ENCODE measurements around the gene PARD3. TPM values are rescaled to one million over a fixed set of nuclear protein-coding genes. Genes with fewer than 3 reads are reported as not detected.

Gene PARD3
- total RNA-seq, 1 donor from 2014 or later = 22.9 TPM

- DNase-seq = no peak
- no peak overlapping the region for H3K4me3 Mint-ChIP-seq (ENCODE audit: unreplicated experiment)
- no peak for TF ChIP-seq CTCF (IDR thresholded peaks at IDR 0.05; ENCODE audit: partially characterized antibody, unreplicated experiment)
- H3K36me3 Mint-ChIP-seq (ENCODE audit: unreplicated experiment) = peaks cover 9% of the 10 kb centered on the region
- H3K9me3 Mint-ChIP-seq (ENCODE audit: unreplicated experiment) = peaks cover 9% of the 10 kb centered on the region
- peak overlapping the region; percentile 94 for H3K27ac Mint-ChIP-seq (ENCODE audit: unreplicated experiment)
- no peaks in the 10 kb centered on the region for H3K27me3 Mint-ChIP-seq (ENCODE audit: unreplicated experiment)
- H3K4me1 Mint-ChIP-seq (ENCODE audit: low read depth, unreplicated experiment) = peaks cover 58% of the 10 kb centered on the region
Measured at GRCh38 chr10:34237898-34238455, 577.1 kb downstream of the PARD3 start.

DNA sequence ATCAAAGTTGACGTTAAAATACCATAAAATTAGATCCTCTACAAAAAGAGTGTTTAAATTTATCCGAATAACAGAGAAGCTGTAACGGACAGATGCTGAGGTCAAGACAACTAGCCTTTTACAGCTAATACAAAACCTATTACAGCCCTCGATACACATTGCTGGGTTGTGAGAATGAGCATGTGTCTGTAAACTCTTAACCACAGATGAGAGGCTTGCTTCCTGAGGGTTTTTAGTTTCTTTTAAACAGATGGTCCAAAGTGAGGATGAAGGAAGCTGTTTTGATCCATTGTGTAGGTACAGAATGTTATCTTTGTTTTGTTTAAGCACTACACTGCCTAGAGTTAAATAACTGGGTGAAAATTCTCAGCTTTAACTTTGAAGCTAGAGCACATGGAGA is 578.2 kb downstream of the PARD3 start:
- Mint-ChIP-seq H3K27ac (ENCODE audit: unreplicated experiment) (peak overlapping the region; percentile 94), H3K4me1 (ENCODE audit: low read depth, unreplicated experiment) (peaks cover 65% of the 10 kb centered on the region), H3K4me3 (ENCODE audit: unreplicated experiment) (peak overlapping the region; percentile 43), H3K27me3 (ENCODE audit: unreplicated experiment) (no peaks in the 10 kb centered on the region), H3K9me3 (ENCODE audit: unreplicated experiment) (peaks cover 10% of the 10 kb centered on the region), H3K36me3 (ENCODE audit: unreplicated experiment) (peaks cover 9% of the 10 kb centered on the region)
- TF ChIP-seq CTCF (IDR thresholded peaks at IDR 0.05; ENCODE audit: partially characterized antibody, unreplicated experiment) = no peak
- no peak for DNase-seq

- H3K4me1 Mint-ChIP-seq (ENCODE audit: low read depth, unreplicated experiment) = peaks cover 71% of the 10 kb centered on the region
- DNase-seq = no peak
- H3K9me3 Mint-ChIP-seq (ENCODE audit: unreplicated experiment) = peaks cover 17% of the 10 kb centered on the region
- H3K27me3 Mint-ChIP-seq (ENCODE audit: unreplicated experiment) = peaks cover 5% of the 10 kb centered on the region
- H3K4me3 Mint-ChIP-seq (ENCODE audit: unreplicated experiment) = no peak overlapping the region
- no peaks in the 10 kb centered on the region for H3K36me3 Mint-ChIP-seq (ENCODE audit: unreplicated experiment)
- H3K27ac Mint-ChIP-seq (ENCODE audit: unreplicated experiment) = peak overlapping the region; percentile 70
- no peak for TF ChIP-seq CTCF (IDR thresholded peaks at IDR 0.05; ENCODE audit: partially characterized antibody, unreplicated experiment)
Measured at GRCh38 chr10:34235164-34235832, 579.8 kb downstream of the PARD3 start.

DNA sequence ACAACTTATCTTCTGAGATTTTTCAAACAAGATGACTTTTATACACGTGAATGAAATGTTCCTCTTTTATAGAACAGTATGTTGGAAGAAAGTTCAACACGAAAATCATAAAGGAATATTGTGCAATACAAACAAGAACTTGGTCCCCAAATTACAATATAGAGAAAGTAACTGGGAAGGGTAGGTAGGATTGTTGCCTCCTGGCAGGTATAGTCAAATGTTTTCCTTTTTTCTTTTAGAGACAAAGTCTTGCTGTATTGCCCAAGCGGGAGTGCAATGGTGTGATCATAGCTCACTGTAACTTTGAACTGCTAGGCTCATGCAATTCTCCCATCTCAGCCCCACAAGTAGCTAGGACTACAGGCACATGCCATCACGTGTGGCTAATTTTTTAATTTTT is 582.6 kb downstream of the PARD3 start:
- Mint-ChIP-seq H3K4me3 (ENCODE audit: unreplicated experiment) (no peak overlapping the region), H3K9me3 (ENCODE audit: unreplicated experiment) (peaks cover 10% of the 10 kb centered on the region), H3K4me1 (ENCODE audit: low read depth, unreplicated experiment) (peaks cover 58% of the 10 kb centered on the region), H3K36me3 (ENCODE audit: unreplicated experiment) (no peaks in the 10 kb centered on the region), H3K27ac (ENCODE audit: unreplicated experiment) (peak overlapping the region; percentile 99), H3K27me3 (ENCODE audit: unreplicated experiment) (peaks cover 5% of the 10 kb centered on the region)
- no peak for TF ChIP-seq CTCF (IDR thresholded peaks at IDR 0.05; ENCODE audit: partially characterized antibody, unreplicated experiment)
- no peak for DNase-seq

GRCh38 chr10:34231441-34232180 is 583.5 kb downstream of the PARD3 start:
- H3K27ac Mint-ChIP-seq (ENCODE audit: unreplicated experiment) = peak overlapping the region; percentile 99
- peak overlapping the region; percentile 70 for H3K4me3 Mint-ChIP-seq (ENCODE audit: unreplicated experiment)
- H3K36me3 Mint-ChIP-seq (ENCODE audit: unreplicated experiment) = peaks cover 6% of the 10 kb centered on the region
- TF ChIP-seq CTCF (IDR thresholded peaks at IDR 0.05; ENCODE audit: partially characterized antibody, unreplicated experiment) = no peak
- peak; percentile 61 for DNase-seq
- peaks cover 5% of the 10 kb centered on the region for H3K27me3 Mint-ChIP-seq (ENCODE audit: unreplicated experiment)
- peaks cover 8% of the 10 kb centered on the region for H3K9me3 Mint-ChIP-seq (ENCODE audit: unreplicated experiment)
- peaks cover 49% of the 10 kb centered on the region for H3K4me1 Mint-ChIP-seq (ENCODE audit: low read depth, unreplicated experiment)
